Lung (tissue), 12 donors: ENCODE results near the gene GALNT16. TPM values are rescaled to one million over a fixed set of nuclear protein-coding genes. Genes with fewer than 3 reads are reported as not detected.

Experiments
- ATAC-seq: fragments of 200-7000 bp; cut with Tn5 transposase; one replicate; pipeline ENCODE4 v1.9.1; 2020; ENCODE audit warnings: moderate number of reproducible peaks; ENCODE audit not compliant: insufficient read depth, low FRiP score
- DNase-seq, 3 donors: peaks; one replicate each; pipeline ENCODE4 v3.0.0-alpha.2; 2013 to 2017
- H3K27ac ChIP-seq, 2 donors: one replicate each; pipeline ENCODE4 v1.5.1; 2013; ENCODE audit warnings: mild to moderate bottlenecking in 2 of 2, moderate library complexity in 2 of 2, control low read depth in 1 of 2, inconsistent platforms in 1 of 2, low read depth in 1 of 2, low read length in 1 of 2
- H3K27me3 ChIP-seq, 3 donors: one replicate each; pipeline ENCODE4 v1.5.1; 2013; ENCODE audit warnings: low read length in 2 of 3; ENCODE audit not compliant: control insufficient read depth in 3 of 3, insufficient read depth in 3 of 3
- H3K36me3 ChIP-seq, 4 donors: one replicate each; pipeline ENCODE4 v1.5.1; 2013; ENCODE audit warnings: low read length in 4 of 4, mild to moderate bottlenecking in 1 of 4, moderate library complexity in 1 of 4; ENCODE audit not compliant: control insufficient read depth in 4 of 4, insufficient read depth in 4 of 4
- H3K4me1 ChIP-seq, 5 donors: one replicate each; pipeline ENCODE4 v1.5.1; 2013; ENCODE audit warnings: low read length in 5 of 5, mild to moderate bottlenecking in 2 of 5, moderate library complexity in 1 of 5; ENCODE audit not compliant: control insufficient read depth in 5 of 5, insufficient read depth in 5 of 5
- H3K4me3 ChIP-seq: one replicate; pipeline ENCODE4 v1.5.1; 2013; ENCODE audit warnings: mild to moderate bottlenecking, control low read depth, moderate library complexity
- H3K9ac ChIP-seq, 2 donors: one replicate each; pipeline ENCODE4 v1.5.1; 2013; ENCODE audit warnings: low read length in 2 of 2, control low read depth in 1 of 2; ENCODE audit not compliant: insufficient read depth in 1 of 2
- H3K9me3 ChIP-seq, 4 donors: one replicate each; pipeline ENCODE4 v1.5.1; 2013; ENCODE audit warnings: low read length in 3 of 4, mild to moderate bottlenecking in 1 of 4, moderate library complexity in 1 of 4; ENCODE audit not compliant: control insufficient read depth in 4 of 4, insufficient read depth in 3 of 4
- WGBS, 2 donors: extraction: QIAGEN DNeasy Blood & Tissue Kit; methylation state at CpG; one replicate each; pipeline ENCODE4 v1.1.7; 2013; 5-methylcytosine and 5-hydroxymethylcytosine counted together
- polyA plus RNA-seq, 2 donors: library from polyadenylated mRNA; stranded (reverse); fragments of 200-250 nt; gene quantifications; one replicate each; pipeline ENCODE4 v1.2.1, GENCODE V29; 2013
- total RNA-seq, 2 donors: library from RNA; depleted of rRNA in 1 of 2; stranded (reverse); fragments of >200 nt in 1 of 2; gene quantifications; one replicate each; pipeline ENCODE4 v1.2.1, GENCODE V29; 2014 to 2021
- TF ChIP-seq, protein P1 (sequence below): IDR thresholded peaks from 2 replicates; pipeline ENCODE4 v1.5.1; 2012; ENCODE audit warnings: mild to moderate bottlenecking; ENCODE audit errors: control extremely low read depth, extremely low read depth
- donor health status: control.
- donor health status: control.
- donor health status: Bipolar disorder and iron deficiency.
- donor health status: healthy.
- donor health status: DM: yes; HTN: yes; CAD: no.

GALNT16 gene
- total and polyA plus RNA-seq, 4 donors: 0.27 to 4.1 (median 1.4) TPM

- TF ChIP-seq, protein P1, sequence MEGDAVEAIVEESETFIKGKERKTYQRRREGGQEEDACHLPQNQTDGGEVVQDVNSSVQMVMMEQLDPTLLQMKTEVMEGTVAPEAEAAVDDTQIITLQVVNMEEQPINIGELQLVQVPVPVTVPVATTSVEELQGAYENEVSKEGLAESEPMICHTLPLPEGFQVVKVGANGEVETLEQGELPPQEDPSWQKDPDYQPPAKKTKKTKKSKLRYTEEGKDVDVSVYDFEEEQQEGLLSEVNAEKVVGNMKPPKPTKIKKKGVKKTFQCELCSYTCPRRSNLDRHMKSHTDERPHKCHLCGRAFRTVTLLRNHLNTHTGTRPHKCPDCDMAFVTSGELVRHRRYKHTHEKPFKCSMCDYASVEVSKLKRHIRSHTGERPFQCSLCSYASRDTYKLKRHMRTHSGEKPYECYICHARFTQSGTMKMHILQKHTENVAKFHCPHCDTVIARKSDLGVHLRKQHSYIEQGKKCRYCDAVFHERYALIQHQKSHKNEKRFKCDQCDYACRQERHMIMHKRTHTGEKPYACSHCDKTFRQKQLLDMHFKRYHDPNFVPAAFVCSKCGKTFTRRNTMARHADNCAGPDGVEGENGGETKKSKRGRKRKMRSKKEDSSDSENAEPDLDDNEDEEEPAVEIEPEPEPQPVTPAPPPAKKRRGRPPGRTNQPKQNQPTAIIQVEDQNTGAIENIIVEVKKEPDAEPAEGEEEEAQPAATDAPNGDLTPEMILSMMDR: no peak
- Histone ChIP-seq H3K9ac (no peak overlapping the region), H3K36me3 (no peaks in the 10 kb centered on the region), H3K4me3 (no peak overlapping the region), H3K27me3 (no peaks in the 10 kb centered on the region), H3K4me1 (peaks cover 0 to 18% (median 4%) of the 10 kb centered on the region in 5 donors), H3K27ac (peak overlapping the region in 1 of 2 donors; percentile 30), H3K9me3 (peaks cover 0 to 2% (median 0%) of the 10 kb centered on the region in 4 donors)
- ATAC-seq: no peak
- 88 to 91% methylated on average over 5 of the region's 5 CpGs for WGBS, 2 donors
- DNase-seq: no peak
These were observed 32.1 kb downstream of the GALNT16 start for GRCh38 chr14:69291891-69292561.

- H3K27me3 ChIP-seq: no peaks in the 10 kb centered on the region
- WGBS, 2 donors: 73 to 77% methylated on average over 10 of the region's 10 CpGs
- peaks cover 0 to 3% (median 0%) of the 10 kb centered on the region in 5 donors for H3K4me1 ChIP-seq
- no peaks in the 10 kb centered on the region for H3K9me3 ChIP-seq
- H3K4me3 ChIP-seq: no peak overlapping the region
- no peak overlapping the region for H3K27ac ChIP-seq
- no peak for ATAC-seq
- H3K36me3 ChIP-seq: no peaks in the 10 kb centered on the region
- TF ChIP-seq, protein P1: no peak
- no peak overlapping the region for H3K9ac ChIP-seq
- DNase-seq: peak in 1 of 3 donors; percentile 20
These were observed 38.4 kb downstream of the GALNT16 start for GRCh38 chr14:69298131-69299071.

DNA sequence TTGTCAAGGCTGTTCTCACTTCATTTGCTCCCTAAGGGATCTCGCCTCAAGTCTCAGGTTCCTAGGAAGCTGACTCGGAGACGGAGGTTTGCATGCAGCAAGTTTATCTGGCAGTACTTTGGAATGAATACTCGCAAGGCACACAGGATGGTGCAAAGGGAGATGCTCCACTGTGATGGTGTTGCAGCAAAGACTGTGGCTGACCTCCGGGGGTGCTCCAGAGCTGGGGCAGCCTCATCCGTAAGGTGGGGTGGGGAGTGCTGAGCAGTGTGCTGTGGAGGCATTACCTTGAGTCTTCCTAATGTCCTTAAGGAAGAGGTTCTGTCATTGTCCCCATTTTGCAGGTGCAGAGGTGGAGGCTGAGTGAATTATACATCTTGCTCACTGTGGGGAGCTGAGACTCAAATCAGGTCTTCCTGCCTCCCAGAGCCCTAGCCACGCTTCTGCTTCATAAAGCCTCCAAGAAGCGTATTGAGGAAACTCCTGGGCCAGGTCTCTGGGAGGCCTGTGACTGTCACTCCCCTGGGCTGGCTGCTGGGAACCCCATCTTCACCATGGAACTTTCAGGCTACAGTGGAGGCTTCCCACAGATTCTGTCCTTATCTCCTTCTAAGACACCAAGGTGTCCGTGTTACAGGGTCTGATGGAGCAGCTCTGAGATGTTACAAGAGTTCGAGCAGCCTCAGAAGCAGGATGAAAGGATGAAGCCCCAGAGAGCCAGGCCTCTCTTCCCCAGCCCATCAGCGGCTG is 39.5 kb downstream of the GALNT16 start:
- Histone ChIP-seq H3K4me1 (peaks cover 0 to 3% (median 0%) of the 10 kb centered on the region in 5 donors), H3K4me3 (no peak overlapping the region), H3K36me3 (no peaks in the 10 kb centered on the region), H3K9ac (no peak overlapping the region), H3K9me3 (no peaks in the 10 kb centered on the region), H3K27me3 (no peaks in the 10 kb centered on the region), H3K27ac (no peak overlapping the region)
- TF ChIP-seq, protein P1: no peak
- DNase-seq (no peak), ATAC-seq (no peak)
- WGBS, 2 donors: 82 to 86% methylated on average over 11 of the region's 11 CpGs
